Mesenchymal stem cell (in vitro differentiated cells and primary cell): Measurements from ENCODE around the gene CCDC87.
A peak's percentile ranks its signal among the peaks of the same experiment; 100 is the strongest.

Source experiments
- DNase-seq: peaks from one replicate; pipeline ENCODE4 v3.0.0-alpha.2; 2013
- H2AFZ ChIP-seq: one replicate; pipeline ENCODE4 v1.6.1; 2013; ENCODE audit warnings: low read depth, mild to moderate bottlenecking, control low read depth, inconsistent platforms, low read length, moderate library complexity
- H2AK5ac ChIP-seq: 2 replicates; pipeline ENCODE4 v1.6.1; 2013; ENCODE audit warnings: low read length, moderate library complexity, mild to moderate bottlenecking, inconsistent platforms; ENCODE audit not compliant: severe bottlenecking
- H2BK120ac ChIP-seq: one replicate; pipeline ENCODE4 v1.6.1; 2013; ENCODE audit warnings: low read depth, mild to moderate bottlenecking, inconsistent platforms, low read length, moderate library complexity
- H2BK12ac ChIP-seq, 2 experiments: one replicate each; pipeline ENCODE4 v1.6.1; 2013; ENCODE audit warnings: inconsistent platforms in 2 of 2, low read length in 2 of 2, mild to moderate bottlenecking in 2 of 2, moderate library complexity in 2 of 2, control low read depth in 1 of 2
- H2BK15ac ChIP-seq: one replicate; pipeline ENCODE4 v1.6.1; 2013; ENCODE audit warnings: mild to moderate bottlenecking, low read depth, inconsistent platforms; ENCODE audit not compliant: poor library complexity, severe bottlenecking
- H2BK5ac ChIP-seq: 2 replicates; pipeline ENCODE4 v1.6.1; 2013; ENCODE audit warnings: low read depth, mild to moderate bottlenecking, low read length, control low read depth, inconsistent platforms; ENCODE audit not compliant: poor library complexity, severe bottlenecking
- H3K14ac ChIP-seq, 2 experiments: one replicate each; pipeline ENCODE4 v1.6.1; 2013; ENCODE audit warnings: inconsistent platforms in 2 of 2, low read length in 2 of 2, control low read depth in 1 of 2, mild to moderate bottlenecking in 1 of 2, moderate library complexity in 1 of 2
- H3K18ac ChIP-seq, 2 experiments: one replicate each; pipeline ENCODE4 v1.6.1; 2013; ENCODE audit warnings: inconsistent platforms in 2 of 2, low read length in 2 of 2, control low read depth in 1 of 2, low read depth in 1 of 2, mild to moderate bottlenecking in 1 of 2
- H3K23ac ChIP-seq, 2 experiments: one replicate each; pipeline ENCODE4 v1.6.1; 2013; ENCODE audit warnings: inconsistent platforms in 2 of 2, low read length in 2 of 2, mild to moderate bottlenecking in 2 of 2, moderate library complexity in 2 of 2, control low read depth in 1 of 2
- H3K27ac ChIP-seq: 2 replicates; pipeline ENCODE4 v1.5.1; 2013; ENCODE audit warnings: mild to moderate bottlenecking, moderate library complexity, low read length, control low read depth, inconsistent platforms; ENCODE audit not compliant: poor library complexity, severe bottlenecking
- H3K27me3 ChIP-seq, 2 experiments: 2 replicates each; pipeline versions ENCODE4 v1.6.1 to v1.7.0; 2013; ENCODE audit warnings: low read length in 2 of 2, mild to moderate bottlenecking in 2 of 2, moderate library complexity in 2 of 2, control low read depth in 1 of 2, inconsistent platforms in 1 of 2; ENCODE audit not compliant: control insufficient read depth in 1 of 2, insufficient read depth in 1 of 2
- H3K36me3 ChIP-seq, 2 experiments: 2 replicates each; pipeline versions ENCODE4 v1.6.1 to v1.7.0; 2013; ENCODE audit warnings: low read length in 2 of 2, control low read depth in 1 of 2, inconsistent platforms in 1 of 2, low read depth in 1 of 2, mild to moderate bottlenecking in 1 of 2; ENCODE audit not compliant: insufficient read depth in 2 of 2, control insufficient read depth in 1 of 2
- H3K4ac ChIP-seq, 2 experiments: one replicate each; pipeline ENCODE4 v1.6.1; 2013; ENCODE audit warnings: inconsistent platforms in 2 of 2, low read length in 2 of 2, mild to moderate bottlenecking in 2 of 2, moderate library complexity in 2 of 2, control low read depth in 1 of 2, low read depth in 1 of 2
- H3K4me1 ChIP-seq: 2 replicates; pipeline ENCODE4 v1.6.1; 2013; ENCODE audit warnings: low read depth, low read length, control low read depth; ENCODE audit not compliant: control insufficient read depth, insufficient read depth
- H3K4me2 ChIP-seq: 2 replicates; pipeline ENCODE4 v1.6.1; 2013; ENCODE audit warnings: low read length, mild to moderate bottlenecking, inconsistent platforms; ENCODE audit not compliant: poor library complexity, severe bottlenecking
- H3K4me3 ChIP-seq, 2 experiments: 2 replicates each; pipeline versions ENCODE4 v1.5.1 to v1.7.0; 2013; ENCODE audit warnings: low read length in 2 of 2, mild to moderate bottlenecking in 2 of 2, control low read depth in 1 of 2, low read depth in 1 of 2; ENCODE audit not compliant: insufficient read depth in 1 of 2
- H3K79me1 ChIP-seq: replicated peaks from 2 replicates; pipeline ENCODE4 v1.6.1; 2013; ENCODE audit warnings: mild to moderate bottlenecking, control low read depth, low read length, inconsistent platforms; ENCODE audit not compliant: poor library complexity, severe bottlenecking
- H3K9ac ChIP-seq: 2 replicates; pipeline ENCODE4 v1.7.0; 2013; ENCODE audit warnings: mild to moderate bottlenecking, low read length, moderate library complexity
- H3K9me3 ChIP-seq: 2 replicates; pipeline ENCODE4 v1.7.0; 2013; ENCODE audit warnings: mild to moderate bottlenecking, low read length; ENCODE audit not compliant: control insufficient read depth
- H4K8ac ChIP-seq: one replicate; pipeline ENCODE4 v1.6.1; 2013; ENCODE audit warnings: inconsistent platforms, mild to moderate bottlenecking, low read length, moderate library complexity
- H4K91ac ChIP-seq: one replicate; pipeline ENCODE4 v1.6.1; 2013; ENCODE audit warnings: mild to moderate bottlenecking, low read length, inconsistent platforms
- WGBS: methylation state at CpG from one replicate; pipeline ENCODE4 v1.1.7; 2013; ENCODE audit warnings: mixed read lengths; 5-methylcytosine and 5-hydroxymethylcytosine counted together

The CCDC87 gene

GRCh38 chr11:66593650-66594049 is 787 bp upstream of the CCDC87 start:
- Histone ChIP-seq H3K23ac (peak overlapping the region in 1 of 2 experiments; percentile 29), H3K36me3 (peaks cover 5 to 9% of the 10 kb centered on the region in 2 experiments), H2AFZ (no peak overlapping the region), H3K9me3 (no peaks in the 10 kb centered on the region), H3K14ac (peak overlapping the region in 1 of 2 experiments; percentile 94), H2BK12ac (no peak overlapping the region), H3K18ac (peak overlapping the region in 1 of 2 experiments; percentile 95), H4K8ac (no peak overlapping the region), H3K4ac (no peak overlapping the region), H4K91ac (peak overlapping the region; percentile 14), H3K27ac (no peak overlapping the region), H3K4me2 (peak overlapping the region; percentile 86), H2BK5ac (no peak overlapping the region), H3K79me1 (peaks cover 28% of the 10 kb centered on the region), H2BK120ac (no peak overlapping the region), H3K27me3 (no peaks in the 10 kb centered on the region), H3K4me3 (peak overlapping the region; percentile 67 to 92), H2BK15ac (no peak overlapping the region), H2AK5ac (peak overlapping the region; percentile 23), H3K4me1 (peaks cover 15% of the 10 kb centered on the region), H3K9ac (peak overlapping the region; percentile 93)
- 76% methylated on average over 7 of the region's 7 CpGs for WGBS
- DNase-seq: no peak

GRCh38 chr11:66593303-66593635 is 406 bp upstream of the CCDC87 start:
- no peak overlapping the region for H3K27ac ChIP-seq
- peak overlapping the region; percentile 27 for H2BK120ac ChIP-seq
- H3K4me2 ChIP-seq: peak overlapping the region; percentile 86
- peak overlapping the region; percentile 93 for H3K9ac ChIP-seq
- no peak overlapping the region for H2BK5ac ChIP-seq
- peaks cover 15% of the 10 kb centered on the region for H3K4me1 ChIP-seq
- H3K23ac ChIP-seq: no peak overlapping the region
- peaks cover 28% of the 10 kb centered on the region for H3K79me1 ChIP-seq
- no peak for DNase-seq
- no peaks in the 10 kb centered on the region for H3K9me3 ChIP-seq
- peak overlapping the region; percentile 73 to 95 for H3K18ac ChIP-seq
- peak overlapping the region; percentile 94 for H2AFZ ChIP-seq
- peaks cover 5 to 9% of the 10 kb centered on the region in 2 experiments for H3K36me3 ChIP-seq
- no peaks in the 10 kb centered on the region for H3K27me3 ChIP-seq
- no peak overlapping the region for H2AK5ac ChIP-seq
- peak overlapping the region in 1 of 2 experiments; percentile 94 for H3K14ac ChIP-seq
- no peak overlapping the region for H2BK15ac ChIP-seq
- peak overlapping the region; percentile 89 for H4K8ac ChIP-seq
- H3K4me3 ChIP-seq: peak overlapping the region; percentile 67 to 92
- H2BK12ac ChIP-seq: no peak overlapping the region
- H3K4ac ChIP-seq: peak overlapping the region in 1 of 2 experiments; percentile 89
- 21% methylated on average over 12 of the region's 12 CpGs for WGBS
- H4K91ac ChIP-seq: no peak overlapping the region

- H3K4me1 ChIP-seq: peaks cover 15% of the 10 kb centered on the region
- H3K4me3 ChIP-seq: no peak overlapping the region
- DNase-seq: no peak
- H3K79me1 ChIP-seq: peaks cover 23% of the 10 kb centered on the region
- no peak overlapping the region for H2BK5ac ChIP-seq
- no peak overlapping the region for H2BK120ac ChIP-seq
- H2BK15ac ChIP-seq: no peak overlapping the region
- no peak overlapping the region for H3K4ac ChIP-seq
- H4K91ac ChIP-seq: no peak overlapping the region
- H3K36me3 ChIP-seq: peaks cover 0 to 6% of the 10 kb centered on the region in 2 experiments
- H2BK12ac ChIP-seq: no peak overlapping the region
- H3K14ac ChIP-seq: no peak overlapping the region
- no peak overlapping the region for H2AK5ac ChIP-seq
- H3K9me3 ChIP-seq: no peaks in the 10 kb centered on the region
- H4K8ac ChIP-seq: no peak overlapping the region
- 85% methylated on average over 2 of the region's 2 CpGs for WGBS
- no peak overlapping the region for H3K18ac ChIP-seq
- no peak overlapping the region for H2AFZ ChIP-seq
- no peak overlapping the region for H3K9ac ChIP-seq
- H3K27me3 ChIP-seq: peaks cover 0 to 3% of the 10 kb centered on the region in 2 experiments
- no peak overlapping the region for H3K27ac ChIP-seq
- no peak overlapping the region for H3K23ac ChIP-seq
- no peak overlapping the region for H3K4me2 ChIP-seq
Observed at GRCh38 chr11:66591175-66591574, 1.7 kb downstream of the CCDC87 start.

GRCh38 chr11:66589996-66590675 is 2.7 kb downstream of the CCDC87 start:
- H2BK12ac ChIP-seq: no peak overlapping the region
- no peak overlapping the region for H3K4me2 ChIP-seq
- no peak overlapping the region for H2BK15ac ChIP-seq
- H2AFZ ChIP-seq: no peak overlapping the region
- H3K9ac ChIP-seq: no peak overlapping the region
- H3K14ac ChIP-seq: no peak overlapping the region
- no peaks in the 10 kb centered on the region for H3K9me3 ChIP-seq
- H4K91ac ChIP-seq: no peak overlapping the region
- H3K36me3 ChIP-seq: no peaks in the 10 kb centered on the region
- no peak overlapping the region for H4K8ac ChIP-seq
- H3K4me3 ChIP-seq: no peak overlapping the region
- no peak overlapping the region for H2BK5ac ChIP-seq
- H3K27me3 ChIP-seq: peaks cover 0 to 4% of the 10 kb centered on the region in 2 experiments
- no peak overlapping the region for H3K18ac ChIP-seq
- H2BK120ac ChIP-seq: no peak overlapping the region
- DNase-seq: no peak
- H3K23ac ChIP-seq: no peak overlapping the region
- no peak overlapping the region for H2AK5ac ChIP-seq
- no peak overlapping the region for H3K4ac ChIP-seq
- peaks cover 15% of the 10 kb centered on the region for H3K4me1 ChIP-seq
- WGBS: 93% methylated on average over 6 of the region's 7 CpGs
- H3K27ac ChIP-seq: no peak overlapping the region
- H3K79me1 ChIP-seq: peaks cover 17% of the 10 kb centered on the region
